ENCODE results near the gene MACF1. TPM values are rescaled to one million over a fixed set of nuclear protein-coding genes. Genes with fewer than 3 reads are reported as not detected.
"Not testable (repeated sequence)": the region's sequence is repeated elsewhere in the genome, so short reads cannot be mapped to it uniquely, and the experiment has no call there.

The MACF1 gene
- total RNA-seq, 1 donor from 2014 or later: 881 TPM

GRCh38 chr1:39490596-39491145 lies 286.2 kb downstream of the MACF1 start:
- no peak for DNase-seq (ENCODE audit: low read depth)

GRCh38 chr1:39491146-39491921 lies 286.8 kb downstream of the MACF1 start, which contains the start of gene BMP8A:
TSS of gene BMP8A (plus strand) at chr1:39491636. CDS start at chr1:39491992, 356 bp downstream.
- DNase-seq (ENCODE audit: low read depth): no peak

- DNase-seq (ENCODE audit: low read depth): not testable (repeated sequence)
These were observed 287.9 kb downstream of the MACF1 start for GRCh38 chr1:39492118-39493042.

GRCh38 chr1:39493043-39493810 lies 288.7 kb downstream of the MACF1 start:
- not testable (repeated sequence) for DNase-seq (ENCODE audit: low read depth)

GRCh38 chr1:39494671-39495410 lies 290.3 kb downstream of the MACF1 start:
- DNase-seq (ENCODE audit: low read depth): no peak

- DNase-seq (ENCODE audit: low read depth): not testable (repeated sequence)
These were observed 292.0 kb downstream of the MACF1 start for GRCh38 chr1:39496520-39496919.

GRCh38 chr1:39497585-39497984 lies 293.1 kb downstream of the MACF1 start:
- no peak for DNase-seq (ENCODE audit: low read depth)

- DNase-seq (ENCODE audit: low read depth): not testable (repeated sequence)
These were observed 293.7 kb downstream of the MACF1 start for GRCh38 chr1:39498096-39498710.

- DNase-seq (ENCODE audit: low read depth): not testable (repeated sequence)
These were observed 294.3 kb downstream of the MACF1 start for GRCh38 chr1:39498821-39499220.

- no peak for DNase-seq (ENCODE audit: low read depth)
These were observed 295.2 kb downstream of the MACF1 start for GRCh38 chr1:39499668-39500067.

GRCh38 chr1:39500862-39501389 lies 296.4 kb downstream of the MACF1 start:
- no peak for DNase-seq (ENCODE audit: low read depth)

- no peak for DNase-seq (ENCODE audit: low read depth)
These were observed 297.2 kb downstream of the MACF1 start for GRCh38 chr1:39501666-39502065.

GRCh38 chr1:39504436-39504835 lies 299.9 kb downstream of the MACF1 start:
- DNase-seq (ENCODE audit: low read depth): not testable (repeated sequence)

GRCh38 chr1:39505289-39505688 lies 300.8 kb downstream of the MACF1 start:
- no peak for DNase-seq (ENCODE audit: low read depth)

- no peak for DNase-seq (ENCODE audit: low read depth)
These were observed 302.9 kb downstream of the MACF1 start for GRCh38 chr1:39507230-39507928.

GRCh38 chr1:39508266-39508665 lies 303.8 kb downstream of the MACF1 start:
- DNase-seq (ENCODE audit: low read depth): no peak

- no peak for DNase-seq (ENCODE audit: low read depth)
These were observed 304.4 kb downstream of the MACF1 start for GRCh38 chr1:39508857-39509305.

GRCh38 chr1:39509360-39510009 lies 305.0 kb downstream of the MACF1 start:
- DNase-seq (ENCODE audit: low read depth): no peak

All from renal cortical epithelial cell (primary cell).